ENCODE measurements around the gene GPR78. TPM values are rescaled to one million over a fixed set of nuclear protein-coding genes. Genes with fewer than 3 reads are reported as not detected.

GPR78 gene
- total and polyA plus RNA-seq, 2 of the 13 experiments (the other 11 are each of a cell fraction or from before 2014, with no cell fraction given), result 0.01 to 0.07 TPM

- intact Hi-C loops (cut with micrococcal nuclease; ENCODE audit: unreplicated experiment), result no loop called here
- Histone ChIP-seq H2AFZ (ENCODE audit: low read length) (no peak overlapping the region), H3K27me3 (ENCODE audit: control insufficient read depth in 1 of 2, insufficient read depth in 2 of 2, low read length in 2 of 2) (peaks cover 6 to 39% of the 10 kb centered on the region in 2 experiments; a peak in 4 of 5 replicates), H3K9me3 (ENCODE audit: low read length) (no peaks in the 10 kb centered on the region), H3K27ac (ENCODE audit: extremely low read length, insufficient read depth, low read length) (no peak overlapping the region), H3K4me1 (ENCODE audit: insufficient read depth, low read length) (no peaks in the 10 kb centered on the region), H3K9ac (ENCODE audit: insufficient read depth, low read depth, low read length) (no peak overlapping the region), H3K4me2 (ENCODE audit: low read depth, low read length) (no peak overlapping the region), H3K79me2 (ENCODE audit: insufficient read depth, low read length) (no peaks in the 10 kb centered on the region), H4K20me1 (ENCODE audit: insufficient read depth, low read length) (peaks cover 12% of the 10 kb centered on the region; the same call in 1 of the 2 replicates), H3K36me3 (replicated peaks in 1 of 2; ENCODE audit: control insufficient read depth in 1 of 2, insufficient read depth in 2 of 2, low read length in 2 of 2) (no peaks in the 10 kb centered on the region), H3K4me3 (replicated peaks in 1 of 3; ENCODE audit: insufficient read depth in 1 of 3, low read depth in 2 of 3, low read length in 3 of 3) (no peak overlapping the region)
- TF ChIP-seq ESRRA (CRISPR knock-in tag; IDR thresholded peaks at IDR 0.05; ENCODE audit: low read depth) (no peak), ZNF670 (CRISPR knock-in tag; IDR thresholded peaks at IDR 0.05; ENCODE audit: borderline replicate concordance) (no peak), ZIK1 (CRISPR knock-in tag; IDR thresholded peaks at IDR 0.05; ENCODE audit: borderline replicate concordance, low read depth) (no peak), ZNF12 (CRISPR knock-in tag; IDR thresholded peaks at IDR 0.05) (no peak), RFX5 (IDR thresholded peaks at IDR 0.05; ENCODE audit: low read depth, low read length) (no peak), IKZF5 (CRISPR knock-in tag; IDR thresholded peaks at IDR 0.05) (no peak), PHF8 (CRISPR knock-in tag; IDR thresholded peaks at IDR 0.05) (no peak), ZMYM2 (CRISPR knock-in tag; IDR thresholded peaks at IDR 0.05) (no peak), ZNF768 (CRISPR knock-in tag; IDR thresholded peaks at IDR 0.05) (no peak), ZNF574 (CRISPR knock-in tag; IDR thresholded peaks at IDR 0.05) (no peak), ZBTB8A (CRISPR knock-in tag; IDR thresholded peaks at IDR 0.05; ENCODE audit: borderline replicate concordance, low read depth) (no peak), ATF4 (CRISPR knock-in tag; IDR thresholded peaks at IDR 0.05) (no peak), FOSL1 (CRISPR knock-in tag; IDR thresholded peaks at IDR 0.05; ENCODE audit: borderline replicate concordance) (no peak), NR2F6 (IDR thresholded peaks at IDR 0.05) (no peak), NR2F6 (CRISPR knock-in tag; IDR thresholded peaks at IDR 0.05) (no peak)
- ATAC-seq (no peak), FAIRE-seq (no peak), DNase-seq (ENCODE audit: low spot score) (no peak)
- 22% methylated on average over 8 of the region's 19 CpGs for WGBS (ENCODE audit: low lambda C conversion rate)
- ChIA-PET POLR2A (no interaction called here), CTCF (ENCODE audit: low intra/inter-chr PET ratio, low total read pairs) (no interaction called here)
- BruUV-seq (replicated peaks), result no TSS peak
- in situ Hi-C loops (cut with HindIII; ENCODE audit: extremely low pct_ligation_motif_present, low pct_unique_long_range_greater_than_20kb), result no loop called here
Observed at GRCh38 chr4:8602686-8603430, 22.7 kb downstream of the GPR78 start.
